Measurements from ENCODE around the gene HPSE2.

The HPSE2 gene

GRCh38 chr10:98489561-98490481, 745.8 kb downstream of the HPSE2 start:
- DNase-seq (ENCODE audit: low read depth in 2 of 2), result no peak

- no peak for DNase-seq (ENCODE audit: low read depth in 2 of 2)
These were observed 746.8 kb downstream of the HPSE2 start for GRCh38 chr10:98488669-98489430.

- no peak for DNase-seq (ENCODE audit: low read depth in 2 of 2)
These were observed 748.0 kb downstream of the HPSE2 start for GRCh38 chr10:98487649-98488048.

- no peak for DNase-seq (ENCODE audit: low read depth in 2 of 2)
These were observed 749.2 kb downstream of the HPSE2 start for GRCh38 chr10:98486421-98486820.

GRCh38 chr10:98485959-98486358, 749.7 kb downstream of the HPSE2 start:
- no peak for DNase-seq (ENCODE audit: low read depth in 2 of 2)

- no peak for DNase-seq (ENCODE audit: low read depth in 2 of 2)
These were observed 752.0 kb downstream of the HPSE2 start for GRCh38 chr10:98483658-98484057.

- no peak for DNase-seq (ENCODE audit: low read depth in 2 of 2)
These were observed 753.6 kb downstream of the HPSE2 start for GRCh38 chr10:98482096-98482495.

- DNase-seq (ENCODE audit: low read depth in 2 of 2), result no peak
These were observed 754.2 kb downstream of the HPSE2 start for GRCh38 chr10:98481404-98481945.

GRCh38 chr10:98478430-98479222, 757.0 kb downstream of the HPSE2 start:
- DNase-seq (ENCODE audit: low read depth in 2 of 2), result no peak

GRCh38 chr10:98477861-98478260, 757.8 kb downstream of the HPSE2 start:
- DNase-seq (ENCODE audit: low read depth in 2 of 2), result no peak

- DNase-seq (ENCODE audit: low read depth in 2 of 2), result no peak
These were observed 761.0 kb downstream of the HPSE2 start for GRCh38 chr10:98474628-98475027.

- no peak for DNase-seq (ENCODE audit: low read depth in 2 of 2)
These were observed 763.5 kb downstream of the HPSE2 start for GRCh38 chr10:98472196-98472595.

- DNase-seq (ENCODE audit: low read depth in 2 of 2), result no peak
These were observed 764.8 kb downstream of the HPSE2 start for GRCh38 chr10:98470850-98471249.

- DNase-seq (ENCODE audit: low read depth in 2 of 2), result no peak
These were observed 766.4 kb downstream of the HPSE2 start for GRCh38 chr10:98469001-98469931.

- peak; percentile 39 for DNase-seq (ENCODE audit: low read depth in 2 of 2)
These were observed 767.9 kb downstream of the HPSE2 start for GRCh38 chr10:98467506-98468318.

GRCh38 chr10:98466861-98467505, 768.7 kb downstream of the HPSE2 start:
- no peak for DNase-seq (ENCODE audit: low read depth in 2 of 2)

GRCh38 chr10:98465866-98466265, 769.8 kb downstream of the HPSE2 start:
- no peak for DNase-seq (ENCODE audit: low read depth in 2 of 2)

GRCh38 chr10:98463976-98464754, 771.5 kb downstream of the HPSE2 start:
- DNase-seq (ENCODE audit: low read depth in 2 of 2), result no peak
